Psoas muscle (tissue), 8 donors: Measurements from ENCODE around the gene GRM4. TPM values are rescaled to one million over a fixed set of nuclear protein-coding genes. Genes with fewer than 3 reads are reported as not detected.

ENCODE experiments used
- ATAC-seq, 4 donors: fragments of 200-7000 bp; cut with Tn5 transposase; one replicate each; pipeline ENCODE4 v1.9.1; 2020; ENCODE audit warnings: moderate library complexity in 3 of 4, mild to moderate bottlenecking in 2 of 4
- DNase-seq, 2 donors: peaks; one replicate each; pipeline ENCODE4 v3.0.0-alpha.2; 2020
- H3K27ac ChIP-seq: fragments of 200-600 bp; one replicate; pipeline ENCODE4 v1.8.0; 2022
- H3K27me3 ChIP-seq, 3 donors: fragments of 200-600 bp in 1 of 3; one replicate each; pipeline versions ENCODE4 v1.6.1 to v1.8.0; 2013 to 2022; ENCODE audit warnings: low read length in 2 of 3, mild to moderate bottlenecking in 2 of 3, moderate library complexity in 1 of 3; ENCODE audit not compliant: insufficient read depth in 3 of 3
- H3K36me3 ChIP-seq, 2 donors: fragments of 200-600 bp in 1 of 2; one replicate each; pipeline versions ENCODE4 v1.6.1 to v1.8.0; 2013 to 2022; ENCODE audit warnings: low read depth in 1 of 2, mild to moderate bottlenecking in 1 of 2, moderate library complexity in 1 of 2; ENCODE audit not compliant: insufficient read depth in 1 of 2
- H3K4me1 ChIP-seq: fragments of 200-600 bp; one replicate; pipeline ENCODE4 v1.8.0; 2022
- H3K4me3 ChIP-seq: fragments of 200-600 bp; one replicate; pipeline ENCODE4 v1.8.0; 2022; ENCODE audit warnings: mild to moderate bottlenecking
- H3K9me3 ChIP-seq: fragments of 200-600 bp; one replicate; pipeline ENCODE4 v1.8.0; 2022
- CTCF ChIP-seq: fragments of 200-600 bp; IDR thresholded peaks from one replicate; pipeline ENCODE4 v1.8.0; 2022; ENCODE audit warnings: antibody characterized with exemption
- WGBS, 3 donors: extraction: QIAGEN DNeasy Blood & Tissue Kit; methylation state at CpG; one replicate each; pipeline versions ENCODE4 v1.1.6 to v1.1.7; 2013; 5-methylcytosine and 5-hydroxymethylcytosine counted together
- intact Hi-C, 2 donors: fragments of 100-400 bp; cut with DNase I; formaldehyde crosslinking; loops; one replicate each; pipeline versions ENCODE4 v1.11.0 to v1.14.2; 2022
- polyA plus RNA-seq, 3 donors: library from polyadenylated mRNA; stranded (reverse); fragments of 200-250 nt; gene quantifications; one replicate each; pipeline ENCODE4 v1.2.3, GENCODE V29; 2013
- total RNA-seq, 4 donors: library from RNA; stranded (reverse); fragmentation: NEBNext Ultra II Directional in 2 of 4; extraction: Animal tissue kit (Norgen Biotek cat#: 25700) in 2 of 4; gene quantifications; one replicate each; pipeline versions ENCODE4 v1.2.1 to v1.2.4, GENCODE V29; 2021 to 2023
- donor health status: healthy with polysubstance abuse.
- donor health status: DM: no; HTN: no; CAD: no; lungs with moderate emphysema.
- donor health status: Bipolar disorder and iron deficiency.
- donor health status: healthy.
- donor health status: DM: yes; HTN: yes; CAD: no.
- donor health status: DM: no; HTN: no; CAD: no.
- donor health status: DM: no; HTN: no; CAD: no.
- donor health status: DM: yes; HTN: yes; CAD: no.

Gene GRM4
- total and polyA plus RNA-seq, 7 donors: 0.07 to 0.39 (median 0.14) TPM; not detected in 4

- intact Hi-C loops: no loop called here
- Histone ChIP-seq H3K27ac (no peak overlapping the region), H3K36me3 (no peaks in the 10 kb centered on the region), H3K9me3 (no peaks in the 10 kb centered on the region), H3K4me1 (no peaks in the 10 kb centered on the region), H3K4me3 (peak overlapping the region; percentile 25), H3K27me3 (peaks cover 0 to 10% (median 7%) of the 10 kb centered on the region in 3 donors)
- no peak for TF ChIP-seq CTCF
- 22 to 23% (median 22%) methylated on average over 36 of the region's 36 CpGs for WGBS, 3 donors
- peak; percentile 59 to 77 (median 61) for ATAC-seq
- peak; percentile 65 to 79 for DNase-seq
These were observed 89.4 kb downstream of the GRM4 start for GRCh38 chr6:34056305-34057108.

- peak; percentile 78 for TF ChIP-seq CTCF
- peak; percentile 75 to 91 (median 82) for ATAC-seq
- WGBS, 3 donors: 60 to 64% (median 64%) methylated on average over 18 of the region's 18 CpGs
- Histone ChIP-seq H3K27ac (no peak overlapping the region), H3K9me3 (no peaks in the 10 kb centered on the region), H3K4me1 (no peaks in the 10 kb centered on the region), H3K27me3 (peaks cover 0 to 10% (median 7%) of the 10 kb centered on the region in 3 donors), H3K4me3 (no peak overlapping the region), H3K36me3 (no peaks in the 10 kb centered on the region)
- DNase-seq: peak; percentile 48 to 77
- intact Hi-C loops: loop anchor here (1.0 to 2.0 kb wide), 2 partner anchors 99 kb away; no protein-coding TSS in a partner anchor
These were observed 90.5 kb downstream of the GRM4 start for GRCh38 chr6:34055223-34055933.

- Histone ChIP-seq H3K9me3 (no peaks in the 10 kb centered on the region), H3K27me3 (peaks cover 0 to 15% (median 10%) of the 10 kb centered on the region in 3 donors), H3K36me3 (no peaks in the 10 kb centered on the region), H3K4me1 (no peaks in the 10 kb centered on the region), H3K27ac (no peak overlapping the region), H3K4me3 (no peak overlapping the region)
- intact Hi-C loops: loop anchor here in 1 of 2 donors (2.0 kb wide), 1 partner anchor 101 kb away; no protein-coding TSS in a partner anchor
- 72 to 77% (median 74%) methylated on average over 8 of the region's 8 CpGs for WGBS, 3 donors
- ATAC-seq: no peak
- DNase-seq: no peak
- no peak for TF ChIP-seq CTCF
These were observed 92.2 kb downstream of the GRM4 start for GRCh38 chr6:34053721-34054120.

DNA sequence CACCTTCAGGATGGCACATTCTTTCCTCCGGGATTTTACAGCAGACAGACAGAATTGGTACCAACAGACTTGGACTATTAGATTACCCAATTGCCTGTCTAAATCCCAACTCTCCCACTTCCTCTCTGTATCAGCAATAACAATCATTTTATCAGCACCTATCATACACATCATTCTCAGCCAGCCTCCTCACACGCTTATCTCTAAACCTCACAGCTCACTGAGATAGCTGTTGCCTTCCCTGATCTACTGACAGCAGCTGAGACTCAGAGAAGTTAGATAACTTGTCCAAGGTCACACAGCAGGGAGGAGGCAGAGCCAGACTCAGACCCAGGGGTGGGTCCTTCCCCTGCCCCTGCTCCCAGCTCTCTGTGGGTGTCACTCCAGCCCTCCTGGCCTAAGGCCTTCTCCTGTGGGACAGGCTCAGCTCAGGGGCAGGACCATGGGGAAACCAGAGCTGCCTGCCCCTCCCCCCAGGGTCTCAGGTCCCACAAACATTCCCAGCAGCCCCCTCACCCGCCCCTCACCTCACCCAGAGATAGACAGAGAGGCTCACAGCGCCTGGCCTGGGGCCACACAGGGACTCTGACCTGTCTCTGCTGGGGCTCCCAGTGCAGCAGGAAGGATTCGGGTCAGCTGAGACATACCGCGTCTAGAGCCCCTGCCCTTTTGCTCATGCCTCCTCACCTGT is 92.8 kb downstream of the GRM4 start:
- ATAC-seq (no peak), DNase-seq (no peak)
- WGBS, 3 donors: 74 to 78% (median 74%) methylated on average over 7 of the region's 7 CpGs
- H3K4me3 ChIP-seq: no peak overlapping the region
- H3K4me1 ChIP-seq: no peaks in the 10 kb centered on the region
- intact Hi-C loops: no loop called here
- H3K27ac ChIP-seq: no peak overlapping the region
- no peak for TF ChIP-seq CTCF
- no peaks in the 10 kb centered on the region for H3K36me3 ChIP-seq
- no peaks in the 10 kb centered on the region for H3K9me3 ChIP-seq
- H3K27me3 ChIP-seq: peaks cover 0 to 15% (median 10%) of the 10 kb centered on the region in 3 donors
